Activated naive CD8-positive, alpha-beta T cell treated with anti-CD3 and anti-CD28 coated beads, Interleukin-2, amount 10 ng/mL, durations not matched to agents 7 days and 5 days (primary cell): ENCODE measurements around the gene CD164L2. TPM values are rescaled to one million over a fixed set of nuclear protein-coding genes. Genes with fewer than 3 reads are reported as not detected.

Experiments used
- ATAC-seq: fragments of 150-1000 bp; cut with Tn5 transposase; one replicate; pipeline ENCODE4 v1.10.0; 2021; ENCODE audit warnings: low read depth, moderate library complexity
- POLR2A ChIA-PET: fragments of 350-600 bp; sonication (Branson Sonifier 250); formaldehyde crosslinking; loops from one replicate; lab custom pipeline; 2021; ENCODE audit warnings: antibody characterized with exemption; lab: Charles Lee
- DNase-seq: peaks from one replicate; pipeline ENCODE4 v3.0.0; 2021
- H3K27ac Mint-ChIP-seq: one replicate; pipeline ENCODE4 v1.8.0; 2022; ENCODE audit warnings: mild to moderate bottlenecking, mixed read lengths
- H3K27me3 Mint-ChIP-seq: one replicate; pipeline ENCODE4 v1.8.0; 2022; ENCODE audit warnings: mild to moderate bottlenecking, moderate library complexity, mixed read lengths
- H3K36me3 Mint-ChIP-seq: one replicate; pipeline ENCODE4 v1.8.0; 2021; ENCODE audit warnings: mild to moderate bottlenecking, mixed read lengths
- H3K4me1 Mint-ChIP-seq: one replicate; pipeline ENCODE4 v1.8.0; 2021; ENCODE audit warnings: mixed read lengths
- H3K4me3 Mint-ChIP-seq: one replicate; pipeline ENCODE4 v1.8.0; 2022; ENCODE audit warnings: mild to moderate bottlenecking, moderate library complexity, mixed read lengths
- H3K9me3 Mint-ChIP-seq: one replicate; pipeline ENCODE4 v1.8.0; 2021; ENCODE audit warnings: mixed read lengths
- total RNA-seq, 2 experiments: library from RNA; stranded (reverse); gene quantifications; one replicate each; pipeline ENCODE4 v1.2.3, GENCODE V29; 2021

Gene CD164L2
- total RNA-seq, 2 experiments from 2014 or later = not detected

- H3K36me3 Mint-ChIP-seq = no peaks in the 10 kb centered on the region
- H3K27ac Mint-ChIP-seq = no peak overlapping the region
- peaks cover 13% of the 10 kb centered on the region for H3K4me1 Mint-ChIP-seq
- no peaks in the 10 kb centered on the region for H3K27me3 Mint-ChIP-seq
- no peaks in the 10 kb centered on the region for H3K9me3 Mint-ChIP-seq
- no peak for DNase-seq
- no peak for ATAC-seq
- POLR2A ChIA-PET = interaction anchor here (0.7 to 4.2 kb wide), 4 partner anchors 9 to 180 kb away, joined by 3 to 29 read pairs (median 4); no protein-coding TSS in a partner anchor
- no peak overlapping the region for H3K4me3 Mint-ChIP-seq
Observed at GRCh38 chr1:27353629-27354028, 29.5 kb downstream of the CD164L2 start.

- ATAC-seq (no peak), DNase-seq (no peak)
- no peak overlapping the region for H3K4me3 Mint-ChIP-seq
- peaks cover under 1% of the 10 kb centered on the region for H3K36me3 Mint-ChIP-seq
- peaks cover 13% of the 10 kb centered on the region for H3K4me1 Mint-ChIP-seq
- H3K27me3 Mint-ChIP-seq = no peaks in the 10 kb centered on the region
- no peak overlapping the region for H3K27ac Mint-ChIP-seq
- POLR2A ChIA-PET = interaction anchor here (1.3 to 1.5 kb wide), 2 partner anchors 10 to 12 kb away, joined by 3 to 5 read pairs; no protein-coding TSS in a partner anchor
- no peaks in the 10 kb centered on the region for H3K9me3 Mint-ChIP-seq
Observed at GRCh38 chr1:27353166-27353565, 30.0 kb downstream of the CD164L2 start.

- POLR2A ChIA-PET = interaction anchor here (1.8 kb wide), 1 partner anchor 10 kb away, joined by 5 read pairs; the partner anchor contains the start of gene SYTL1
- DNase-seq (no peak), ATAC-seq (no peak)
- Mint-ChIP-seq H3K27me3 (no peaks in the 10 kb centered on the region), H3K4me1 (peaks cover 12% of the 10 kb centered on the region), H3K4me3 (no peak overlapping the region), H3K27ac (no peak overlapping the region), H3K9me3 (no peaks in the 10 kb centered on the region), H3K36me3 (peaks cover 4% of the 10 kb centered on the region)
Observed at GRCh38 chr1:27351541-27352107, 31.5 kb downstream of the CD164L2 start.

- Mint-ChIP-seq H3K27me3 (no peaks in the 10 kb centered on the region), H3K4me3 (no peak overlapping the region), H3K9me3 (no peaks in the 10 kb centered on the region), H3K27ac (no peak overlapping the region), H3K36me3 (peaks cover 8% of the 10 kb centered on the region), H3K4me1 (peaks cover 8% of the 10 kb centered on the region)
- POLR2A ChIA-PET = interaction anchor here (1.8 to 2.1 kb wide), 2 partner anchors 9 kb away, joined by 5 to 11 read pairs; partner anchors contain the start of gene SYTL1
- no peak for ATAC-seq
- DNase-seq = no peak
Observed at GRCh38 chr1:27350663-27351540, 32.2 kb downstream of the CD164L2 start.

- Mint-ChIP-seq H3K36me3 (peaks cover 8% of the 10 kb centered on the region), H3K4me3 (no peak overlapping the region), H3K4me1 (peaks cover 3% of the 10 kb centered on the region), H3K27me3 (no peaks in the 10 kb centered on the region), H3K9me3 (no peaks in the 10 kb centered on the region), H3K27ac (no peak overlapping the region)
- POLR2A ChIA-PET = interaction anchor here (0.5 to 2.2 kb wide), 4 partner anchors 8 to 31 kb away, joined by 3 to 11 read pairs (median 7); partner anchors contain the start of gene SYTL1
- ATAC-seq (peak; percentile 28), DNase-seq (no peak)
Observed at GRCh38 chr1:27349784-27350662, 33.1 kb downstream of the CD164L2 start.

GRCh38 chr1:27348861-27349783, 34.0 kb downstream of the CD164L2 start:
- DNase-seq = peak; percentile 65
- no peaks in the 10 kb centered on the region for H3K9me3 Mint-ChIP-seq

GRCh38 chr1:27346991-27347624, 36.0 kb downstream of the CD164L2 start:
- Mint-ChIP-seq H3K27ac (peak overlapping the region; percentile 69), H3K4me3 (no peak overlapping the region), H3K9me3 (no peaks in the 10 kb centered on the region), H3K4me1 (peaks cover 16% of the 10 kb centered on the region), H3K27me3 (no peaks in the 10 kb centered on the region), H3K36me3 (peaks cover 11% of the 10 kb centered on the region)
- POLR2A ChIA-PET = interaction anchor here (1.1 kb wide), 1 partner anchor 15 kb away, joined by 3 read pairs; no protein-coding TSS in a partner anchor
- no peak for ATAC-seq
- no peak for DNase-seq

More at GRCh38 chr1:27348861-27349783, 34.0 kb downstream of the CD164L2 start:
- no peaks in the 10 kb centered on the region for H3K27me3 Mint-ChIP-seq
- H3K4me3 Mint-ChIP-seq = peak overlapping the region; percentile 49
- H3K27ac Mint-ChIP-seq = no peak overlapping the region
- POLR2A ChIA-PET = interaction anchor here (0.5 to 2.2 kb wide), 6 partner anchors 8 to 40 kb away, joined by 3 to 11 read pairs (median 4); partner anchors contain the start of genes MAP3K6 and SYTL1
- peak; percentile 73 for ATAC-seq
- peaks cover 8% of the 10 kb centered on the region for H3K36me3 Mint-ChIP-seq
- H3K4me1 Mint-ChIP-seq = peaks cover 6% of the 10 kb centered on the region

- H3K9me3 Mint-ChIP-seq = no peaks in the 10 kb centered on the region
- POLR2A ChIA-PET = interaction anchor here (3.1 kb wide), 1 partner anchor 9 kb away, joined by 29 read pairs; no protein-coding TSS in a partner anchor
- no peaks in the 10 kb centered on the region for H3K27me3 Mint-ChIP-seq
- H3K27ac Mint-ChIP-seq = no peak overlapping the region
- peaks cover 20% of the 10 kb centered on the region for H3K4me1 Mint-ChIP-seq
- ATAC-seq (no peak), DNase-seq (no peak)
- peaks cover 11% of the 10 kb centered on the region for H3K36me3 Mint-ChIP-seq
- no peak overlapping the region for H3K4me3 Mint-ChIP-seq
Observed at GRCh38 chr1:27346357-27346756, 36.8 kb downstream of the CD164L2 start.

GRCh38 chr1:27345272-27345671, 37.9 kb downstream of the CD164L2 start:
- H3K36me3 Mint-ChIP-seq = peaks cover 11% of the 10 kb centered on the region
- H3K4me3 Mint-ChIP-seq = no peak overlapping the region
- H3K27ac Mint-ChIP-seq = no peak overlapping the region
- H3K4me1 Mint-ChIP-seq = peaks cover 25% of the 10 kb centered on the region
- DNase-seq (no peak), ATAC-seq (no peak)
- POLR2A ChIA-PET = interaction anchor here (0.7 to 3.1 kb wide), 3 partner anchors 10 to 321 kb away, joined by 3 to 29 read pairs (median 3); no protein-coding TSS in a partner anchor
- no peaks in the 10 kb centered on the region for H3K9me3 Mint-ChIP-seq
- H3K27me3 Mint-ChIP-seq = no peaks in the 10 kb centered on the region

- POLR2A ChIA-PET = interaction anchor here (0.8 to 3.1 kb wide), 3 partner anchors 12 to 328 kb away, joined by 4 to 29 read pairs (median 4); partner anchors contain the start of gene IFI6
- DNase-seq = no peak
- no peaks in the 10 kb centered on the region for H3K9me3 Mint-ChIP-seq
- peaks cover 11% of the 10 kb centered on the region for H3K36me3 Mint-ChIP-seq
- H3K27me3 Mint-ChIP-seq = no peaks in the 10 kb centered on the region
- H3K4me3 Mint-ChIP-seq = peak overlapping the region; percentile 94
- peaks cover 31% of the 10 kb centered on the region for H3K4me1 Mint-ChIP-seq
- H3K27ac Mint-ChIP-seq = peak overlapping the region; percentile 96
- peak; percentile 4 for ATAC-seq
Observed at GRCh38 chr1:27343639-27344025, 39.5 kb downstream of the CD164L2 start.
